ENCODE results near the gene VAMP3.
A peak's percentile ranks its signal among the peaks of the same experiment; 100 is the strongest.

VAMP3 gene

GRCh38 chr1:7780976-7781375 lies 9.9 kb downstream of the VAMP3 start:
- DNase-seq (ENCODE audit: extremely low read depth, low read depth): no peak
- no peak for TF ChIP-seq CTCF (IDR thresholded peaks at IDR 0.05; ENCODE audit: low read depth, low read length)

- DNase-seq (ENCODE audit: extremely low read depth, low read depth): no peak
- TF ChIP-seq CTCF (IDR thresholded peaks at IDR 0.05; ENCODE audit: low read depth, low read length): no peak
Observed at GRCh38 chr1:7781501-7781900, 10.4 kb downstream of the VAMP3 start.

GRCh38 chr1:7781923-7782495 lies 10.9 kb downstream of the VAMP3 start:
- TF ChIP-seq CTCF (IDR thresholded peaks at IDR 0.05; ENCODE audit: low read depth, low read length): no peak
- DNase-seq (ENCODE audit: extremely low read depth, low read depth): no peak

- peak; percentile 19 for DNase-seq (ENCODE audit: extremely low read depth, low read depth)
- no peak for TF ChIP-seq CTCF (IDR thresholded peaks at IDR 0.05; ENCODE audit: low read depth, low read length)
Observed at GRCh38 chr1:7783178-7783711, 12.1 kb downstream of the VAMP3 start.

GRCh38 chr1:7783826-7784491 lies 12.9 kb downstream of the VAMP3 start, which contains the start of gene PER3:
Gene PER3, plus strand, starts transcription at chr1:7784291. Its CDS starts 587 bp downstream, at chr1:7784878.
- peak; percentile 97 for DNase-seq (ENCODE audit: extremely low read depth, low read depth)
- TF ChIP-seq CTCF (IDR thresholded peaks at IDR 0.05; ENCODE audit: low read depth, low read length): no peak

- TF ChIP-seq CTCF (IDR thresholded peaks at IDR 0.05; ENCODE audit: low read depth, low read length): no peak
- no peak for DNase-seq (ENCODE audit: extremely low read depth, low read depth)
Observed at GRCh38 chr1:7784492-7785071, 13.5 kb downstream of the VAMP3 start.

GRCh38 chr1:7785108-7785507 lies 14.0 kb downstream of the VAMP3 start:
- no peak for DNase-seq (ENCODE audit: extremely low read depth, low read depth)
- TF ChIP-seq CTCF (IDR thresholded peaks at IDR 0.05; ENCODE audit: low read depth, low read length): no peak
